Measurements from ENCODE around the gene ARPC2.

- TF ChIP-seq POLR2AphosphoS5 (IDR thresholded peaks at IDR 0.05): no peak
- TF ChIP-seq EP300 (IDR thresholded peaks at IDR 0.05): no peak
- TF ChIP-seq CTCF (IDR thresholded peaks at IDR 0.05): no peak
These were observed 60.9 kb downstream of the ARPC2 start for GRCh38 chr2:218277921-218278320.
